Stimulated activated naive B cell treated with anti-CD40 and anti-IgM and Interleukin-4, amounts not matched to agents 10 μg/mL and 1 μg/mL and 100 μg/mL, for 72 hours (primary cell): ENCODE data around the gene LRCH4.
A peak's percentile ranks its signal among the peaks of the same experiment; 100 is the strongest.

ENCODE experiments used
- ATAC-seq, 2 donors: fragments of 150-1000 bp; cut with Tn5 transposase; replicated peaks; 2 replicates each; pipeline ENCODE4 v1.10.0; 2021; ENCODE audit warnings: moderate library complexity in 1 of 2
- DNase-seq: peaks from one replicate; pipeline ENCODE4 v3.0.0; 2021
- H3K27ac Mint-ChIP-seq: one replicate; pipeline ENCODE4 v1.8.0; 2022; ENCODE audit warnings: mild to moderate bottlenecking, mixed read lengths
- H3K27me3 Mint-ChIP-seq, 2 donors: one replicate each; pipeline ENCODE4 v1.8.0; 2022; ENCODE audit warnings: mixed read lengths in 2 of 2
- H3K36me3 Mint-ChIP-seq, 2 donors: one replicate each; pipeline ENCODE4 v1.8.0; 2022; ENCODE audit warnings: mixed read lengths in 2 of 2, mild to moderate bottlenecking in 1 of 2
- H3K4me1 Mint-ChIP-seq, 2 donors: one replicate each; pipeline ENCODE4 v1.8.0; 2022; ENCODE audit warnings: mixed read lengths in 2 of 2, mild to moderate bottlenecking in 1 of 2
- H3K4me3 Mint-ChIP-seq, 2 donors: one replicate each; pipeline ENCODE4 v1.8.0; 2022; ENCODE audit warnings: mild to moderate bottlenecking in 2 of 2, mixed read lengths in 2 of 2, moderate library complexity in 1 of 2
- H3K9me3 Mint-ChIP-seq, 2 donors: one replicate each; pipeline ENCODE4 v1.8.0; 2022; ENCODE audit warnings: mixed read lengths in 2 of 2, mild to moderate bottlenecking in 1 of 2

Gene LRCH4

DNA sequence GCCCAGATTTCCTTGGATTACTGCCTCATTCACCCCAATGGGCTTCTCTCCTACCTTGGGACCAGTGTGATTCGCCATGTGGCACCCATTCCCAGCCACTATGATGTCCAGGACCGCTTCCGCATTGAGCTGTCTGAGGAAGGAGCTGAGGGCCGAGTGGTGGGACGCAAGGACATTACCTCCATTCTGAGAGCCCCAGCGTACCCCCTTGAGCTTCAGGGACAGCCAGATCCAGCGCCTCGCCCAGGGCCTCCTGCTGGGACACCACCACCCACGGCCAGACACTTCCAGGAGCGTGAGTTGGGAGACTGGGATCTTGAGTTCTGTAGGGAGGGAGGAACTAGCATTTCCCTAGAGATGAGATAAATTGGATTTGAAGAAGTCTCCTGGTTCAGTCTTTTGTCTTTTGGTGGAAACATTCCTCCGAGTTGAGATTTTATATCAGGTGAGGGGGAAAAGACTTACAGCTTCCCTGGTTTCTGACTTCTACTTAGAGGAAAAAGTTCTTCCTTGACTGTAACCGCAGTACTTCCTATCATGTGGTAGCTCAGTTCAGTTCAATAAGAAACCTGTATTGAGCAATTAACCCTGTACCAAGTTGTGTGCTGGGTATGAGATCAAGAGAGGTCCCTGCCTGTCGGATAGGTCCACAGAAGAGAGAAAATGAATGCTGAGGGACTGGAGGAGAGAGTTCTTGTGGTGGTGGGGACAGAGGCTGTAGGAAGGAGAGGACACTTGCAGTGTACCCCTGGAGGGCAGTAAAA, 27.7 kb upstream of the LRCH4 start:
- Mint-ChIP-seq H3K27me3 (no peaks in the 10 kb centered on the region), H3K4me3 (peak overlapping the region; percentile 78 to 97), H3K9me3 (no peaks in the 10 kb centered on the region), H3K4me1 (peaks cover 8 to 13% of the 10 kb centered on the region in 2 donors), H3K27ac (peak overlapping the region; percentile 56), H3K36me3 (peaks cover 5 to 11% of the 10 kb centered on the region in 2 donors)
- ATAC-seq: no peak
- DNase-seq: no peak

- no peaks in the 10 kb centered on the region for H3K9me3 Mint-ChIP-seq
- ATAC-seq (peak; percentile 1 to 3), DNase-seq (no peak)
- peak overlapping the region; percentile 66 for H3K27ac Mint-ChIP-seq
- no peaks in the 10 kb centered on the region for H3K27me3 Mint-ChIP-seq
- peak overlapping the region; percentile 78 to 97 for H3K4me3 Mint-ChIP-seq
- peaks cover 5 to 11% of the 10 kb centered on the region in 2 donors for H3K36me3 Mint-ChIP-seq
- peaks cover 8 to 13% of the 10 kb centered on the region in 2 donors for H3K4me1 Mint-ChIP-seq
Measured at GRCh38 chr7:100612730-100613390, 26.9 kb upstream of the LRCH4 start.

GRCh38 chr7:100611983-100612729, 26.2 kb upstream of the LRCH4 start, which contains the start of gene MOSPD3:
TSS of gene MOSPD3 (plus strand) at chr7:100612540. CDS start at chr7:100612792, 252 bp downstream.
- Mint-ChIP-seq H3K4me3 (peak within 1 kb of the TSS; percentile 97 to 99), H3K36me3 (peaks cover 5 to 11% of the 10 kb centered on the region in 2 donors), H3K27ac (peak within 1 kb of the TSS; percentile 100), H3K27me3 (no peaks in the 10 kb centered on the region), H3K9me3 (no peaks in the 10 kb centered on the region), H3K4me1 (peaks cover 8 to 13% of the 10 kb centered on the region in 2 donors)
- peak; percentile 93 to 94 for ATAC-seq
- peak; percentile 96 for DNase-seq

DNA sequence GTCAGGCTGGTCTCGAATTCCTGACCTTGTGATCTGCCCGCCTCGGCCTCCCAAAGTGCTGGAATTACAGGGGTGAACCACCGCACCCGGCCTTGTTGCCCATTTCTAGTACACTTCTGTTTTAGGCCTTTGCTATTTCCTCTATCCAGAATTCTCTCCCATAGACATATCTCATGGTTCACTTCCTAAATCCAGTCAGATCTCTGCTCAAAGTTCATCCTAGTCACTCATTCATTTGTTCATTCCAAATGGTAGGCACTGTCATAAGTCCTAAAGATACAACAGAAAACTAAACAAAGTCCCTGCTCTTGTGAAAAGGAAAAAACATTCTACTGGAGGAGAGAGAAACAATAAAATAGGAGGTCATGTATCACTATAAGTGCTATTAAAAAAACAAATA, 24.0 kb upstream of the LRCH4 start:
- Mint-ChIP-seq H3K27ac (no peak overlapping the region), H3K36me3 (peaks cover 5 to 7% of the 10 kb centered on the region in 2 donors), H3K27me3 (peaks cover 0 to 5% of the 10 kb centered on the region in 2 donors), H3K9me3 (no peaks in the 10 kb centered on the region), H3K4me3 (no peak overlapping the region), H3K4me1 (peaks cover 18 to 23% of the 10 kb centered on the region in 2 donors)
- DNase-seq: no peak
- ATAC-seq: no peak

DNA sequence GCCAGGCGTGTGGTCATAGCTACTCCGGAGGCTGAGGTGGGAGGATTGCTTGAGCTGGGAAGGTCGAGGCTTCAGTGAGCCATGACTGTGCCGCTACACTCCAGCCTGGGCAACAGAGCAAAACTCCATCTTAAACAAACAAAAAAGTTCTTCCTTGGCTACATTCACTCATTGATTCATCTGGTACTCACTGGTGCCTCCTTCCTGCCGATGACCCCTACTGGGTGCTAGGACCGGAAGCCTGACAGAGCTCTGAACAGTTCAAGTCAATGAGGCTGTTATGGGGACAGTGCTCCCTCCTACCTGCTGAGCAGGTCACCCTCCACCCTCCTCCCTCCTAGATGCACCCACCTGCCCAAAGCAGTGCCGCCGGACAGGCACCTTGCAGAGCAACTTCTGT, 21.2 kb upstream of the LRCH4 start:
- no peak overlapping the region for H3K27ac Mint-ChIP-seq
- DNase-seq: no peak

DNA sequence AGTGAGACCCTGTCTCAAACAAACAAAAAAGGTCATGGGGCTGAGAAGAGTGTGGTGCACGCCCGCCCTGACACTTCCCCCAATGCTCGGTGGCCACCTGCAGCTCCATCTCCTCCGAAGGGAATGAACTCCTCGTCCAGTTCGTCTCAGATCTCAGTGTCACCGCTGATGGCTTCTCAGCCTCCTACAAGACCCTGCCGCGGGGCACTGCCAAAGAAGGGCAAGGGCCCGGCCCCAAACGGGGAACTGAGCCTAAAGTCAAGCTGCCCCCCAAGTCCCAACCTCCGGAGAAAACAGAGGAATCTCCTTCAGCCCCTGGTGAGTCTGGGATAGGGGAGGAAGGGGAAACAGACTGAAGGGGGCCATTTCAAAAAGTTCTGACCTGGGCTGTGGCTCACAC, 20.4 kb upstream of the LRCH4 start:
- peaks cover 18 to 23% of the 10 kb centered on the region in 2 donors for H3K4me1 Mint-ChIP-seq
- H3K4me3 Mint-ChIP-seq: no peak overlapping the region
- DNase-seq (no peak), ATAC-seq (no peak)
- H3K36me3 Mint-ChIP-seq: no peaks in the 10 kb centered on the region
- H3K27me3 Mint-ChIP-seq: peaks cover 0 to 5% of the 10 kb centered on the region in 2 donors
- no peaks in the 10 kb centered on the region for H3K9me3 Mint-ChIP-seq
- H3K27ac Mint-ChIP-seq: no peak overlapping the region

More for the DNA sequence above, 21.2 kb upstream of the LRCH4 start:
- no peak overlapping the region for H3K4me3 Mint-ChIP-seq
- H3K9me3 Mint-ChIP-seq: no peaks in the 10 kb centered on the region
- ATAC-seq: no peak
- no peaks in the 10 kb centered on the region for H3K36me3 Mint-ChIP-seq
- peaks cover 0 to 5% of the 10 kb centered on the region in 2 donors for H3K27me3 Mint-ChIP-seq
- H3K4me1 Mint-ChIP-seq: peaks cover 18 to 23% of the 10 kb centered on the region in 2 donors

GRCh38 chr7:100604976-100605911, 19.3 kb upstream of the LRCH4 start:
- H3K36me3 Mint-ChIP-seq: no peaks in the 10 kb centered on the region
- peak; percentile 38 to 47 for ATAC-seq
- H3K4me1 Mint-ChIP-seq: peaks cover 18 to 23% of the 10 kb centered on the region in 2 donors
- H3K27me3 Mint-ChIP-seq: peaks cover 0 to 5% of the 10 kb centered on the region in 2 donors
- no peaks in the 10 kb centered on the region for H3K9me3 Mint-ChIP-seq
- DNase-seq: peak; percentile 11
- H3K4me3 Mint-ChIP-seq: peak overlapping the region; percentile 85 to 86
- peak overlapping the region; percentile 59 for H3K27ac Mint-ChIP-seq

GRCh38 chr7:100604028-100604975, 18.4 kb upstream of the LRCH4 start:
- H3K36me3 Mint-ChIP-seq: no peaks in the 10 kb centered on the region
- DNase-seq (peak; percentile 54), ATAC-seq (peak; percentile 76)
- peaks cover 18 to 23% of the 10 kb centered on the region in 2 donors for H3K4me1 Mint-ChIP-seq
- H3K27ac Mint-ChIP-seq: peak overlapping the region; percentile 59
- H3K9me3 Mint-ChIP-seq: no peaks in the 10 kb centered on the region
- H3K27me3 Mint-ChIP-seq: peaks cover 0 to 5% of the 10 kb centered on the region in 2 donors
- peak overlapping the region; percentile 85 to 86 for H3K4me3 Mint-ChIP-seq

DNA sequence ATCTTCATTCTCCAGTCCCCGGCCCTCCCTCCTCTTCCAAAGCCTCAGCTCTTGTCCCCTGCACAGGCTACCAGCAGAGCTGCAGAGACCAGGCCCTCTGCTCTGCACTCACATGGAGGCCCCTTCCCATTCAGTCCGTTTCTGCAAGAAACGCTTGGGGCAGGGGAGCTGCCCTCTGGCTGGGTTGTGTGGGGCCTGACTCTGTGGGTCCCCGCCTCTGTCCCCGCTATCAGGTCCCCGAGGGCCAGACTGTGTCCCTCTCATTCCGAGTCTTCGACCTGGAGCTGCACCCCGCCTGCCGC, 17.7 kb upstream of the LRCH4 start:
- ATAC-seq (peak in 1 of 2 donors; percentile 17), DNase-seq (no peak)
- H3K4me3 Mint-ChIP-seq: peak overlapping the region; percentile 85 to 86
- H3K27ac Mint-ChIP-seq: peak overlapping the region; percentile 59
- peaks cover 18 to 23% of the 10 kb centered on the region in 2 donors for H3K4me1 Mint-ChIP-seq
- no peaks in the 10 kb centered on the region for H3K9me3 Mint-ChIP-seq
- H3K27me3 Mint-ChIP-seq: peaks cover 0 to 5% of the 10 kb centered on the region in 2 donors
- H3K36me3 Mint-ChIP-seq: no peaks in the 10 kb centered on the region

- DNase-seq (no peak), ATAC-seq (no peak)
- H3K27ac Mint-ChIP-seq: no peak overlapping the region
Measured at GRCh38 chr7:100602889-100603725, 17.2 kb upstream of the LRCH4 start.

DNA sequence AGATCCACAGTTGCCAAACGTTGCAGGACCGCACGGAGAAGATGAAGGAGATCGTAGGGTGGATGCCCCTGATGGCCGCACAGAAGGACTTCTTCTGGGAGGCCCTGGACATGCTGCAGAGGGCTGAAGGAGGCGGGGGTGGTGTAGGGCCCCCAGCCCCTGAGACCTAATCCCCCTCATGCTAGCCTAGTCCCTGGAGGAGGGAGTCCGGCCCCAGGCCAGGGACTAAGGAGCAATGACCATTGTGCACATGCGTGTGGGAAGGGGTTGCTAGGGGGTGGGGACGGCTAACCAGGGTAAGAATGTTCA, 14.8 kb upstream of the LRCH4 start:
- no peak overlapping the region for H3K27ac Mint-ChIP-seq
- H3K4me3 Mint-ChIP-seq: no peak overlapping the region
- peaks cover 16 to 21% of the 10 kb centered on the region in 2 donors for H3K4me1 Mint-ChIP-seq
- H3K27me3 Mint-ChIP-seq: peaks cover 0 to 4% of the 10 kb centered on the region in 2 donors
- no peak for DNase-seq
- H3K9me3 Mint-ChIP-seq: no peaks in the 10 kb centered on the region
- no peak for ATAC-seq
- H3K36me3 Mint-ChIP-seq: no peaks in the 10 kb centered on the region

More at GRCh38 chr7:100602889-100603725, 17.2 kb upstream of the LRCH4 start:
- no peaks in the 10 kb centered on the region for H3K36me3 Mint-ChIP-seq
- peaks cover 18 to 23% of the 10 kb centered on the region in 2 donors for H3K4me1 Mint-ChIP-seq
- peaks cover 0 to 5% of the 10 kb centered on the region in 2 donors for H3K27me3 Mint-ChIP-seq
- peak overlapping the region; percentile 85 to 86 for H3K4me3 Mint-ChIP-seq
- H3K9me3 Mint-ChIP-seq: no peaks in the 10 kb centered on the region
